EL (cell line): ENCODE data around the gene POTEB2.
"Not testable (repeated sequence)": the region's sequence is repeated elsewhere in the genome, so short reads cannot be mapped to it uniquely, and the experiment has no call there.

Experiments used
- DNase-seq: peaks from one replicate; pipeline ENCODE4 v3.0.0-alpha.2; 2016

Gene POTEB2

DNA sequence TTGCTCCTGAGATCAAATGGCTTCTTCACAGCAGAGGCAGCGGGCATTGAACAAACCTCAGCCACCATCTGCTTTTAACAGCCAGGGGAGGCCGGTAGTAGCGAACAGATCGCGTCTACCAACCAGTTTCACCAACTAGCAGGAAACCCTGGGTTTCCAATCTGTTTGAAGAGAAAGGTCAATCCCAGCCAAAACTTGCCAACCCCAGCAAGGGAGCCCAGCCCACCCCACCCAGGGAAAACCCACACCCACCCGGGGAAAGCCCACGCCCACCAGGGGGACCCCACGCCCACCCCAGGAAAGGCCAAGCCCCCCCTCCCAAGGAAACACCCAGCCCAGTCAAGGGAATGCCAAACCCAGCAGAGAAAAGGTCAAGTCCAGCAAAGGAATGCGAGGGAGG, at the start of gene POTEB2:
TSS of gene POTEB2 (minus strand) at position 101 of the 400 bp plus-strand sequence. CDS start at position 68, 33 bp downstream.
- not testable (repeated sequence) for DNase-seq

DNA sequence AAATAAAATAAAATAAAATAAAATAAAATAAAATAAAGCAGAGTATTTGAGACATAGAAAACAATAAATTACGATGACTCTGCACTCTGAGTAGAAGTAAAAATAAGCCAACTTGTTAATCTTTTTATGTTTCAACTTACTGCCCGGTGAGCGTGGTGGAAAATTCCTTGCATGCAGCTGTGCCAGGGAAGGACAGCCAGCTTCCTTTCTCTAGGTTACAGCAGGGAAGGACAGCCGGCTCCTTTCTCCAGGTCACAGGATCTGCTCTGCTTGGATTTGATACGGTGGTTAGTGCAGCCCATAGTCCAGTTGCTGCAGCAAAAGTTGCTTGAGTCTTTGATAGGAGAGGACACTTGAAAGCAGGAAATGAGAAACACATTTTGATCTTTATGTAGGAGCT, 13.8 kb upstream of the POTEB2 start:
- not testable (repeated sequence) for DNase-seq

DNA sequence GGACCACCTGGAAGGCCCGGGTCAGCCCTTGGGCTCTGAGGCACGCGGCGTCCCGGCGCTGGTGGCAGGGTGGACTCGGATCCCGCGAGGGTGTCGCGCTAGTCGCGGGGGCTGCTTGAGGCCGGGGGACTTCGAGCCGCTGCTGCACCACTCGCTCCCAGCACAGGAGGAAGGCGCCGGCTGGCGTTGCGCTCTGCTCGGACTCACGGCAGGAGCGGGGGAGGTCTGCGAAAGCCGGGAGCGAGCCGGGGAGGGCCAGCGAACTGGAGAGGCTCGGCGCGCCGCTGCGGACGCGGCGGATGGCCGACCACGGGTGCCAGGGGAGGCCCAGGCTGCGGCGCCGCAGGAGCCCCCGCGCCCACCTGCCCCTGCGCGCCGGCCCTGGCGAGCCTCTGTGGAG, 12.3 kb upstream of the POTEB2 start:
- DNase-seq = not testable (repeated sequence)

DNA sequence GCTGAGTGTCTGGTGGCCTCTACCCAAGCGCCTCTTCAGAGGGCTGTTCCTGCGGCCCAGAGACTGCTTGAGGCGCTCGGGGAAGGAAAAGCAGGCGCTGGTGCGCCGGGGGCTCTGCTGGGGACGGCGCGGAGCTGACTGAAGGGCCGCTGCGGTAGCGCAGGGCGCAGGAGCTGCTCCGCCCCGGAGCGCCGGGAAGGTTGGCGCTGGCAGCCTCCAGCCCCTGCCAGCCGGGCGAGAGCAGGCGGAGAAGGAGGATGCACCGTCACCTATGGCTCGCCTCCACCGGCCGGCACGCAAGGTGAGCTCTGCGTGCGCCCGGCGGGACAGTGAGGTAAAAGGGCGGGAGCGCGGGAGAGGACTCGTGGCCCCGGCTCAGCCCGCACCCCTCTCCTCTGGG, 11.7 kb upstream of the POTEB2 start:
- DNase-seq = not testable (repeated sequence)
